GM23248 (cell line): ENCODE data around the gene JARID2. TPM values are rescaled to one million over a fixed set of nuclear protein-coding genes. Genes with fewer than 3 reads are reported as not detected.

Source experiments
- DNase-seq: peaks from one replicate; pipeline ENCODE4 v3.0.0-alpha.2; 2015
- H2AFZ ChIP-seq: fragments of 200-600 bp; sonication (generic); 2 replicates; pipeline ENCODE4 v1.6.1; 2016; ENCODE audit warnings: antibody characterized with exemption
- H3F3A ChIP-seq: fragments of 200-600 bp; sonication (generic); 2 replicates; pipeline ENCODE4 v1.6.1; 2016; ENCODE audit warnings: mild to moderate bottlenecking, antibody characterized with exemption, mixed run types; ENCODE audit not compliant: insufficient read depth
- H3K27ac ChIP-seq: fragments of 200-600 bp; sonication (generic); 2 replicates; pipeline ENCODE4 v1.5.1; 2016; ENCODE audit warnings: mild to moderate bottlenecking
- H3K27me3 ChIP-seq: fragments of 200-600 bp; sonication (generic); replicated peaks from 2 replicates; pipeline ENCODE4 v1.6.1; 2016; ENCODE audit warnings: mild to moderate bottlenecking; ENCODE audit not compliant: insufficient read depth
- H3K36me3 ChIP-seq: fragments of 200-600 bp; sonication (generic); 2 replicates; pipeline ENCODE4 v1.6.1; 2016; ENCODE audit warnings: low read depth, mild to moderate bottlenecking
- H3K4me1 ChIP-seq: fragments of 200-600 bp; sonication (generic); 2 replicates; pipeline ENCODE4 v1.6.1; 2016; ENCODE audit warnings: mild to moderate bottlenecking; ENCODE audit not compliant: insufficient read depth
- H3K4me2 ChIP-seq: fragments of 200-600 bp; sonication (generic); one replicate; pipeline ENCODE4 v1.6.1; 2016; ENCODE audit warnings: mild to moderate bottlenecking; ENCODE audit not compliant: unreplicated experiment
- H3K4me3 ChIP-seq: fragments of 200-600 bp; sonication (generic); 2 replicates; pipeline ENCODE4 v1.5.1; 2016; ENCODE audit warnings: mild to moderate bottlenecking
- H3K79me2 ChIP-seq: fragments of 200-600 bp; sonication (generic); 2 replicates; pipeline ENCODE4 v1.6.1; 2016; ENCODE audit warnings: mild to moderate bottlenecking; ENCODE audit not compliant: insufficient read depth
- H3K9ac ChIP-seq: fragments of 200-600 bp; sonication (generic); 2 replicates; pipeline ENCODE4 v1.6.1; 2016; ENCODE audit warnings: mild to moderate bottlenecking
- H3K9me2 ChIP-seq: fragments of 200-600 bp; sonication (generic); 2 replicates; pipeline ENCODE4 v1.6.1; 2016; ENCODE audit warnings: mixed run types, mild to moderate bottlenecking, moderate library complexity; ENCODE audit not compliant: insufficient read depth
- H3K9me3 ChIP-seq: fragments of 200-600 bp; sonication (generic); one replicate; pipeline ENCODE4 v1.6.1; 2017; ENCODE audit warnings: low read depth
- H4K20me1 ChIP-seq: fragments of 200-600 bp; sonication (generic); 2 replicates; pipeline ENCODE4 v1.6.0; 2016; ENCODE audit not compliant: insufficient read depth
- EZH2 ChIP-seq: fragments of 200-600 bp; sonication (generic); IDR thresholded peaks from 2 replicates; pipeline ENCODE4 v1.6.1; 2018; ENCODE audit warnings: antibody characterized with exemption, mild to moderate bottlenecking; ENCODE audit not compliant: insufficient read depth, poor library complexity, severe bottlenecking
- EZH2phosphoT487 ChIP-seq: fragments of 200-600 bp; sonication (generic); IDR thresholded peaks from 2 replicates; pipeline ENCODE4 v1.6.1; 2018; ENCODE audit warnings: antibody characterized with exemption, moderate library complexity, mild to moderate bottlenecking, low read depth; ENCODE audit not compliant: insufficient read depth
- WGBS, 2 experiments: methylation state at CpG; one replicate each; pipeline ENCODE4 v1.1.6; 2015 to 2017; ENCODE audit warnings: low lambda C conversion rate in 2 of 2, low coverage in 1 of 2; ENCODE audit errors: missing lambda C conversion rate in 2 of 2; 5-methylcytosine and 5-hydroxymethylcytosine counted together
- in situ Hi-C: fragments of 300-500 bp; cut with MboI; formaldehyde crosslinking; loops from 2 replicates; pipeline ENCODE4 v1.15.0; 2020
- polyA plus RNA-seq: library from polyadenylated mRNA; unstranded; fragments of >200 nt; fragmentation: Nextera tagmentation; extraction: Ambion mirVana; gene quantifications from 2 replicates; pipeline ENCODE4 v1.2.1, GENCODE V29; 2016
- total RNA-seq: library from RNA; depleted of rRNA; stranded (reverse); fragments of >200 nt; shearing (Covaris generic); gene quantifications from 2 replicates; pipeline ENCODE4 v1.2.3, GENCODE V29; 2014

JARID2 gene
- total and polyA plus RNA-seq, 2 experiments from 2014 or later = 3.9 to 9.3 TPM

GRCh38 chr6:15547400-15547799 lies 301.5 kb downstream of the JARID2 start:
- Histone ChIP-seq H3K4me2 (no peak overlapping the region), H3K9me3 (no peaks in the 10 kb centered on the region), H3K4me3 (no peak overlapping the region), H3K9ac (no peak overlapping the region), H3K27me3 (no peaks in the 10 kb centered on the region), H3K79me2 (no peaks in the 10 kb centered on the region), H3K4me1 (no peaks in the 10 kb centered on the region), H3K27ac (no peak overlapping the region), H3K36me3 (no peaks in the 10 kb centered on the region), H2AFZ (no peak overlapping the region), H4K20me1 (no peaks in the 10 kb centered on the region), H3F3A (no peaks in the 10 kb centered on the region), H3K9me2 (no peaks in the 10 kb centered on the region)
- in situ Hi-C loops = no loop called here
- 96 to 97% methylated on average over 5 of the region's 5 CpGs for WGBS, 2 experiments
- no peak for DNase-seq
- no peak for TF ChIP-seq EZH2phosphoT487

DNA sequence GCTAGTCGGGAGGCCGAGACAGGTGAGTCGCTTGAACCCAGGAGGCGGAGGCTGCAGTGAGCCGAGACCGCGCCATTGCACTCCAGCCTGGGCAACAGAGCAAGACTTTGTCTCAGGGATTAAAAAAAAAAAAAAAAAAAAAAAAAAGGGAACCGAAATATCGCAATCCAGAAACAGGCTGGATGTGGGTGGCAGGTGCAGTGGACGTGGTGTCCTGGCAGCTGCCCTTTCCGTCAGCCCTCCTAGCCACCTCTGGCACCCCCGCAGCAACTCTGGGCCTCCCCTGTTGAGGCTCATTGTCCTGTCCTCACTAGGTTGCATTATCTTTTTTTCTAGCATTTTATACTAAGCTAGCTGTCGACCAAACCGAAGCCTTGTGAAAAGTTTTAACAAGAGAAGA lies 303.5 kb downstream of the JARID2 start:
- Histone ChIP-seq H3K9me3 (no peaks in the 10 kb centered on the region), H3F3A (no peaks in the 10 kb centered on the region), H3K9me2 (no peaks in the 10 kb centered on the region), H4K20me1 (no peaks in the 10 kb centered on the region), H3K4me2 (no peak overlapping the region), H3K4me1 (no peaks in the 10 kb centered on the region), H3K4me3 (no peak overlapping the region), H3K36me3 (no peaks in the 10 kb centered on the region), H2AFZ (no peak overlapping the region), H3K27me3 (no peaks in the 10 kb centered on the region), H3K79me2 (no peaks in the 10 kb centered on the region), H3K27ac (no peak overlapping the region), H3K9ac (no peak overlapping the region)
- DNase-seq = no peak
- in situ Hi-C loops = no loop called here
- no peak for TF ChIP-seq EZH2phosphoT487
- TF ChIP-seq EZH2 = no peak
- WGBS, 2 experiments = 90 to 92% methylated on average over 14 of the region's 14 CpGs

DNA sequence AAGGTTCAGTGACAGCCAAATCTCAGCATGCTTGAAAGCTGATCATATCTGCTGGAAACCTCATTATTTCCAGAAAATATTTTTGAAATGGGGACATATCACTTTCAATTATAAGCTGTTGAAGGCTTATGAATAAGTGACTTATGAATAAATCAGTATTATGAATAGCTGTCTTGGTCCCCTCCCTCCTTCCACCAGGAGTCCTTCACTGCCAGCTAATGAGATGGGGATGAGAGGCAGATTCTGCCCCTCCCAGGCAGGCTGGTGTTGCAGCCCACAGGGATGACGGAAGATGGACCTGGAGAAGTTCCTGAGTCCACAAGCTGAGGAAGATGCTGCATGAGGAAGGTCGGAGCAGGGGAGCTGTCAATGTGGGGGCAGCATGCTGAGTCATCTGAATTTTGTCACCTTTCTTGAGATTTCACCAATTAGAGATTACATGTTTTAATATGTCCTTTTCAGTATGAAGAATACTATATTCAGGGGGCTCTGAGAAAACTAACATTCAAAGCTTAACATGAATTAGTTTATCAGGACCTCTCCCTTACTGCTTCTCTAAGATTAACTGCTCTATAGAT lies 304.8 kb downstream of the JARID2 start:
- Histone ChIP-seq H3K9me3 (no peaks in the 10 kb centered on the region), H3K4me3 (no peak overlapping the region), H3K9ac (no peak overlapping the region), H4K20me1 (no peaks in the 10 kb centered on the region), H3K4me2 (no peak overlapping the region), H3F3A (no peaks in the 10 kb centered on the region), H2AFZ (no peak overlapping the region), H3K9me2 (no peaks in the 10 kb centered on the region), H3K4me1 (no peaks in the 10 kb centered on the region), H3K79me2 (no peaks in the 10 kb centered on the region), H3K27me3 (no peaks in the 10 kb centered on the region), H3K27ac (no peak overlapping the region), H3K36me3 (no peaks in the 10 kb centered on the region)
- TF ChIP-seq EZH2 (no peak), EZH2phosphoT487 (no peak)
- 96 to 100% methylated on average over 2 of the region's 2 CpGs for WGBS, 2 experiments
- no peak for DNase-seq
- in situ Hi-C loops = no loop called here

- WGBS, 2 experiments = 90 to 96% methylated on average over 7 of the region's 7 CpGs
- Histone ChIP-seq H3K27ac (no peak overlapping the region), H3K9ac (no peak overlapping the region), H3K9me3 (no peaks in the 10 kb centered on the region), H3K79me2 (no peaks in the 10 kb centered on the region), H3K4me2 (no peak overlapping the region), H3K36me3 (no peaks in the 10 kb centered on the region), H3F3A (no peaks in the 10 kb centered on the region), H3K9me2 (no peaks in the 10 kb centered on the region), H3K4me3 (no peak overlapping the region), H3K27me3 (no peaks in the 10 kb centered on the region), H4K20me1 (no peaks in the 10 kb centered on the region), H3K4me1 (no peaks in the 10 kb centered on the region), H2AFZ (no peak overlapping the region)
- no peak for DNase-seq
- no peak for TF ChIP-seq EZH2
- TF ChIP-seq EZH2phosphoT487 = no peak
- in situ Hi-C loops = no loop called here
Measured at GRCh38 chr6:15551262-15551661, 305.4 kb downstream of the JARID2 start.

DNA sequence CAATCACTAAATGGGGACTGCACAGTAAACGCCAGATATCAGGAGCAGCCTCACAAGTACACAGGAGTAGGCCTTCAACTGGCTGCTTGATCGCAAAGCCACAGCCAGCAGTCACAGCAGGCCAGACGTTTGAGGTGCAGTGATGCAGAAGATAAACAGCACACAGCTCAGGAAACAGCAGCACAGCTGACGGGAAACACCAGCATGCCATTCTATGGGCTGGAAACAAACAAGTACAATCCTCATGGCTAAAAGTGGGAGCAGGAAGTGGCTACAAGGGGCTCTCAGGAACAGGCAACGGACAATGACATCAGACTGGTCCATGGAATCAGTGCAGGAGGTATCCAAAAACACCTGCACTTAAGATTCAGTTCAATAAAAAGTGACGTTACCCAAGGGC lies 305.9 kb downstream of the JARID2 start:
- no peaks in the 10 kb centered on the region for H3K4me1 ChIP-seq
- H3K36me3 ChIP-seq = no peaks in the 10 kb centered on the region
- no peaks in the 10 kb centered on the region for H3K9me2 ChIP-seq
- in situ Hi-C loops = no loop called here
- no peak overlapping the region for H3K4me3 ChIP-seq
- H4K20me1 ChIP-seq = no peaks in the 10 kb centered on the region
- no peak overlapping the region for H2AFZ ChIP-seq
- H3F3A ChIP-seq = no peaks in the 10 kb centered on the region
- DNase-seq = no peak
- H3K4me2 ChIP-seq = no peak overlapping the region
- no peak overlapping the region for H3K27ac ChIP-seq
- WGBS, 2 experiments = 37 to 43% methylated on average over 6 of the region's 6 CpGs
- H3K9ac ChIP-seq = no peak overlapping the region
- H3K9me3 ChIP-seq = no peaks in the 10 kb centered on the region
- no peaks in the 10 kb centered on the region for H3K79me2 ChIP-seq
- TF ChIP-seq EZH2 = no peak
- TF ChIP-seq EZH2phosphoT487 = no peak
- no peaks in the 10 kb centered on the region for H3K27me3 ChIP-seq
